Measurements from ENCODE around the gene BAK1. TPM values are rescaled to one million over a fixed set of nuclear protein-coding genes. Genes with fewer than 3 reads are reported as not detected.
"Not testable (repeated sequence)": the region's sequence is repeated elsewhere in the genome, so short reads cannot be mapped to it uniquely, and the experiment has no call there.

Gene BAK1
- total RNA-seq, 4 donors from 2014 or later: 52.2 to 134 (median 59.5) TPM

DNA sequence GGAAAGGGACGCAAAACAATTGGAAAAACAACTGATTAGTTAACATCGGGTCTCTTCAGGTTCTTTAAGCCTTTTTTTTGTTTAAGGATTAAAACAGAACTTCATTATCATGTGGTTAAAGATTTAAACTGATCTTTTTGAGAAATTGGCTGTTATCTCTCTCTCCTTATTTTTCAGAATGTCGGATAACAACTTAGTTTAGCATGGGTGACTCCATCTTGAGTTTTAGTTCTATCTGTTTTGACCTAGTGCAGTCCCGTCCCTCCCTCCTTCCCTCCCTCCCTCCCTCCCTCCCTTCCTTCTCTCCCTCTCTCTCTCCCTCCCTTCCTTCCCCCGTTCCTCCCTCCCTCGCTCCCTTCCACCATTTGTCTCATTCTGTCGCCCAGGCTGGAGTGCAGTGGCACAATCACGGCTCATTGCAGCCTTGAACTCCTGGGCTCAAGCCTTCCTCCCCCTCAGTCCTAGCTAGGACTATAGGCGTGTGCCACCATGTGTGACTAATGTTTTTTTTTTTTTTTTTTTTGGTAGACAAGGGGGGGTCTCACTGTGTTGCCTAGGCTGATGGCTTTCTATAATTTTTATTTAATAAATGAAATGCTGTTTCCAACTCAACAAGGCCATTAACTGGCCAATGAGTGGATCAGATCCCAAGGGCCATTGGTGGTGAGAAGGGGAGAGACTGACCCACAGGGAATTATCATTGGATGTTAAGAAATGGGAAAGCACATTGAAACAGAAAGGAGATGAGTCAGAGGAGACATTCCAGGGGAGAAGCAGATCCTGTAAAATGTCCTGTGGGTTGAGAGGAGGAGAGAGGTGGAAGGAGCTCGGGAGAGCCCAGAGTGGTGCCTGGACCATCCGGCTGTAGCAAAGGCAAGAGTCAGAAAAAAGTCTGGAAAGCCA, 13.6 kb downstream of the BAK1 start:
- H3K27ac ChIP-seq: no peak overlapping the region
- intact Hi-C loops (cut with DNase I; ENCODE audit: low total_unique reads) (no loop called here), in situ Hi-C loops (cut with MboI; ENCODE audit: low pct_ligation_motif_present in 1 of 4, low pct_unique_long_range_greater_than_20kb in 1 of 4, low sequenced_read_pairs in 3 of 4) (no loop called here)
- H3K9me3 ChIP-seq: no peaks in the 10 kb centered on the region
- no peak for TF ChIP-seq EP300 (IDR thresholded peaks at IDR 0.05; ENCODE audit: low read depth)
- TF ChIP-seq, protein P1, sequence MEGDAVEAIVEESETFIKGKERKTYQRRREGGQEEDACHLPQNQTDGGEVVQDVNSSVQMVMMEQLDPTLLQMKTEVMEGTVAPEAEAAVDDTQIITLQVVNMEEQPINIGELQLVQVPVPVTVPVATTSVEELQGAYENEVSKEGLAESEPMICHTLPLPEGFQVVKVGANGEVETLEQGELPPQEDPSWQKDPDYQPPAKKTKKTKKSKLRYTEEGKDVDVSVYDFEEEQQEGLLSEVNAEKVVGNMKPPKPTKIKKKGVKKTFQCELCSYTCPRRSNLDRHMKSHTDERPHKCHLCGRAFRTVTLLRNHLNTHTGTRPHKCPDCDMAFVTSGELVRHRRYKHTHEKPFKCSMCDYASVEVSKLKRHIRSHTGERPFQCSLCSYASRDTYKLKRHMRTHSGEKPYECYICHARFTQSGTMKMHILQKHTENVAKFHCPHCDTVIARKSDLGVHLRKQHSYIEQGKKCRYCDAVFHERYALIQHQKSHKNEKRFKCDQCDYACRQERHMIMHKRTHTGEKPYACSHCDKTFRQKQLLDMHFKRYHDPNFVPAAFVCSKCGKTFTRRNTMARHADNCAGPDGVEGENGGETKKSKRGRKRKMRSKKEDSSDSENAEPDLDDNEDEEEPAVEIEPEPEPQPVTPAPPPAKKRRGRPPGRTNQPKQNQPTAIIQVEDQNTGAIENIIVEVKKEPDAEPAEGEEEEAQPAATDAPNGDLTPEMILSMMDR (IDR thresholded peaks at IDR 0.05): no peak
- TF ChIP-seq POLR2AphosphoS5 (IDR thresholded peaks at IDR 0.05): no peak
- TF ChIP-seq POLR2A (IDR thresholded peaks at IDR 0.05): no peak
- H3K4me1 ChIP-seq: peaks cover 0 to 8% (median under 1%) of the 10 kb centered on the region in 4 donors
- no peak overlapping the region for H3K4me3 ChIP-seq
- H3K36me3 ChIP-seq: no peaks in the 10 kb centered on the region
- 84 to 86% methylated on average over 7 to 11 of the region's 11 CpGs for WGBS, 2 donors (ENCODE audit: low coverage in 1 of 2)
- DNase-seq: no peak
- no peaks in the 10 kb centered on the region for H3K27me3 ChIP-seq

DNA sequence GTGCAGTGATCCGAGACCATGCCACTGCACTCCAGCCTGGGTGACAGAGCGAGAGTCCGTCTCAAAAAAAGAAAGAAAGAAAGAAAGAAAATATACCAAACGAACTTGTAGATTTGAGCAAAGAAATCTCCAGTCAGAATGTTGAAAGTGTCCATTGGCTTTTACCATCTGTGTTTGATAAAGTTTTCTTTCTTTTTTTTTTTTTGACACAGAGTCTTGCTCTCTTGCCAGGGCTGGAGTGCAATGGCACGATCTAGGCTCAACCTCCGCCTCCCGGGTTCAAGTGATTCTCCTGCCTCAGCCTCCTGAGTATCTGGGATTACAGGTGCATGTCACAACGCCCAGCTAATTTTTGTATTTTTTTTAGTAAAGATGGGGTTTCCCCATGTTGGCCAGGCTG, 21.3 kb downstream of the BAK1 start:
- TF ChIP-seq POLR2AphosphoS5 (IDR thresholded peaks at IDR 0.05) (no peak), EP300 (IDR thresholded peaks at IDR 0.05; ENCODE audit: low read depth) (no peak), POLR2A (IDR thresholded peaks at IDR 0.05) (no peak)
- TF ChIP-seq, protein P1 (IDR thresholded peaks at IDR 0.05): no peak
- no peak for DNase-seq
- no peaks in the 10 kb centered on the region for H3K36me3 ChIP-seq
- H3K9me3 ChIP-seq: no peaks in the 10 kb centered on the region
- H3K27ac ChIP-seq: no peak overlapping the region
- no peaks in the 10 kb centered on the region for H3K4me1 ChIP-seq
- H3K4me3 ChIP-seq: no peak overlapping the region
- in situ Hi-C loops (cut with MboI; ENCODE audit: low pct_ligation_motif_present in 1 of 4, low pct_unique_long_range_greater_than_20kb in 1 of 4, low sequenced_read_pairs in 3 of 4): no loop called here
- no peaks in the 10 kb centered on the region for H3K27me3 ChIP-seq
- intact Hi-C loops (cut with DNase I; ENCODE audit: low total_unique reads): no loop called here
- 94 to 100% methylated on average over 1 to 8 of the region's 8 CpGs for WGBS, 2 donors (ENCODE audit: low coverage in 1 of 2)

DNA sequence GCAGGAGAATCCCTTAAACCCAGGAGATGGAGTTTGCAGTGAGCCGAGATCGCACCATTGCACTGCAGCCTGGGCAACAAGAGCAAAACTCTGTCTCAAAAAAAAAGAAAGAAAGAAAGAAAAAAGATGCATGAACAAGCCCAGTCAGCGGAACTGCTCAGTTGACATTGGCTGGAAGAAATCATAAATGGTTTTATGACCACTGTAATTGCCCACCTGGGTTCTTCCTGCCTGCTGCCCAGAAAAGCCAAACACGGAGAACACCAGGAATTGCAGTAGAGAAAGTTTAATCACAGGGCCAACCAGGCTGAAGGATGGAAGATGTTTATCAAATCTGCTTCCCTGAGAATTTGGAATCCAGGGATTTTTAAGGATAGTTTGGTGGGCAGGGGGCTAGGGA, 22.7 kb downstream of the BAK1 start:
- in situ Hi-C loops (cut with MboI; ENCODE audit: low pct_ligation_motif_present in 1 of 4, low pct_unique_long_range_greater_than_20kb in 1 of 4, low sequenced_read_pairs in 3 of 4) (no loop called here), intact Hi-C loops (cut with DNase I; ENCODE audit: low total_unique reads) (no loop called here)
- Histone ChIP-seq H3K9me3 (no peaks in the 10 kb centered on the region), H3K27me3 (no peaks in the 10 kb centered on the region), H3K4me3 (no peak overlapping the region), H3K4me1 (no peaks in the 10 kb centered on the region), H3K27ac (no peak overlapping the region), H3K36me3 (no peaks in the 10 kb centered on the region)
- WGBS, 2 donors (ENCODE audit: low coverage in 1 of 2): 62 to 74% methylated on average over 2 to 4 of the region's 4 CpGs
- DNase-seq: no peak
- TF ChIP-seq EP300 (IDR thresholded peaks at IDR 0.05; ENCODE audit: low read depth) (no peak), POLR2A (IDR thresholded peaks at IDR 0.05) (no peak), POLR2AphosphoS5 (IDR thresholded peaks at IDR 0.05) (no peak)
- TF ChIP-seq, protein P1 (IDR thresholded peaks at IDR 0.05): no peak

DNA sequence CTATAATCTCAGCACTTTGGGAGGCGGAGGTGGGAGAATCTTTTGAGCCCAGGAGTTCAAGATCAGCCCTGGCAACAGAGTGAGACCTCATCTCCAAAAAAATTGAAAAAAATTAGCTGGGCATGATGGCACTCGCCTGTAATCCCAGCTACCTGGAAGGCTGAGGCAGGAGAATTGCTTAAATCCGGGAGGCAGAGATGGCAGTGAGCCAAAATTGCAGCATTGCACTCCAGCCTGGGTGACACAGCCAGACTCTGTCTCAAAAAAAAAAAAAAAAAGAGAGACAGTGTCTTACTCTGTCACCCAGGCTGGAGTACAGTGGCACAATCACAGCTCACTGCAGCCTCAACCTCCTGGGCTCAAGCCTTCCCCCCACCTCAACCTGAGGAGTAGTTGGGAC, 27.2 kb downstream of the BAK1 start:
- H3K9me3 ChIP-seq; in situ Hi-C loops (cut with MboI; ENCODE audit: low pct_ligation_motif_present in 1 of 4, low pct_unique_long_range_greater_than_20kb in 1 of 4, low sequenced_read_pairs in 3 of 4); DNase-seq; H3K4me1 ChIP-seq; H3K36me3 ChIP-seq; H3K27me3 ChIP-seq; H3K27ac ChIP-seq; H3K4me3 ChIP-seq; intact Hi-C loops (cut with DNase I; ENCODE audit: low total_unique reads): not testable (repeated sequence)
- WGBS, 2 donors (ENCODE audit: low coverage in 1 of 2): 60 to 67% methylated on average over 3 of the region's 3 CpGs

Measured in transverse colon (tissue), 4 donors.